Small intestine (tissue), 7 donors: ENCODE data around the gene SHROOM3. TPM values are rescaled to one million over a fixed set of nuclear protein-coding genes. Genes with fewer than 3 reads are reported as not detected.

ENCODE experiments used
- DNase-seq, 2 donors: peaks; one replicate each; pipeline versions ENCODE4 v3.0.0 to v3.0.0-alpha.2; 2013
- FAIRE-seq: peaks from 2 replicates; lab custom pipeline; 2012; peaks lifted over from hg19 to GRCh38; lab: Jason Lieb, UNC
- H3K27ac ChIP-seq, 3 donors: one replicate each; pipeline ENCODE4 v1.5.1; 2013; ENCODE audit warnings: low read length in 2 of 3, mild to moderate bottlenecking in 2 of 3, control low read depth in 1 of 3, inconsistent platforms in 1 of 3, low read depth in 1 of 3, moderate library complexity in 1 of 3
- H3K27me3 ChIP-seq, 3 donors: one replicate each; pipeline ENCODE4 v1.6.1; 2013; ENCODE audit warnings: low read length in 3 of 3, inconsistent platforms in 1 of 3; ENCODE audit not compliant: control insufficient read depth in 3 of 3, insufficient read depth in 3 of 3
- H3K36me3 ChIP-seq, 3 donors: one replicate each; pipeline ENCODE4 v1.6.1; 2013; ENCODE audit warnings: low read length in 3 of 3, inconsistent platforms in 1 of 3, low read depth in 1 of 3, mild to moderate bottlenecking in 1 of 3, moderate library complexity in 1 of 3; ENCODE audit not compliant: control insufficient read depth in 3 of 3, insufficient read depth in 2 of 3
- H3K4me1 ChIP-seq, 3 donors: one replicate each; pipeline ENCODE4 v1.6.1; 2013; ENCODE audit warnings: low read length in 2 of 3, inconsistent platforms in 1 of 3, low read depth in 1 of 3, mild to moderate bottlenecking in 1 of 3, moderate library complexity in 1 of 3; ENCODE audit not compliant: control insufficient read depth in 3 of 3, insufficient read depth in 2 of 3
- H3K4me3 ChIP-seq, 3 donors: one replicate each; pipeline ENCODE4 v1.5.1; 2013; ENCODE audit warnings: low read length in 3 of 3, control low read depth in 1 of 3, inconsistent platforms in 1 of 3, low read depth in 1 of 3, mild to moderate bottlenecking in 1 of 3, moderate library complexity in 1 of 3
- H3K9me3 ChIP-seq, 2 donors: one replicate each; pipeline ENCODE4 v1.6.1; 2013; ENCODE audit warnings: low read depth in 1 of 2, low read length in 1 of 2; ENCODE audit not compliant: control insufficient read depth in 2 of 2, insufficient read depth in 1 of 2
- WGBS, 3 donors: extraction: QIAGEN DNeasy Blood & Tissue Kit; methylation state at CpG; one replicate each; pipeline ENCODE4 v1.1.7; 2013; 5-methylcytosine and 5-hydroxymethylcytosine counted together
- polyA plus RNA-seq, 4 donors: library from polyadenylated mRNA; stranded (reverse) in 3 of 4; unstranded in 1 of 4; fragments of 200-250 nt in 3 of 4; fragments of 120-200 nt in 1 of 4; gene quantifications; one replicate each; pipeline versions ENCODE4 v1.2.1 to v1.2.3, GENCODE V29; 2013
- donor health status: healthy with polysubstance abuse.
- donor health status: control.
- donor health status: control.
- donor health status: Bipolar disorder and iron deficiency.
- donor health status: healthy.

Gene SHROOM3
- polyA plus RNA-seq, 4 donors = 21.6 to 52.5 (median 27.8) TPM

GRCh38 chr4:76550966-76551780, 116.1 kb downstream of the SHROOM3 start:
- 64 to 69% (median 68%) methylated on average over 8 of the region's 8 CpGs for WGBS, 3 donors
- FAIRE-seq (no peak), DNase-seq (no peak)

GRCh38 chr4:76554630-76555029, 119.6 kb downstream of the SHROOM3 start:
- Histone ChIP-seq H3K4me3 (no peak overlapping the region), H3K9me3 (no peaks in the 10 kb centered on the region), H3K27me3 (no peaks in the 10 kb centered on the region), H3K27ac (no peak overlapping the region), H3K36me3 (no peaks in the 10 kb centered on the region), H3K4me1 (peaks cover 0 to under 1% (median 0%) of the 10 kb centered on the region in 3 donors)
- 92 to 96% (median 95%) methylated on average over 10 of the region's 10 CpGs for WGBS, 3 donors
- no peak for FAIRE-seq
- DNase-seq = no peak

More at GRCh38 chr4:76550966-76551780, 116.1 kb downstream of the SHROOM3 start:
- Histone ChIP-seq H3K36me3 (no peaks in the 10 kb centered on the region), H3K9me3 (no peaks in the 10 kb centered on the region), H3K27me3 (no peaks in the 10 kb centered on the region), H3K27ac (no peak overlapping the region), H3K4me3 (no peak overlapping the region), H3K4me1 (no peaks in the 10 kb centered on the region)

- Histone ChIP-seq H3K9me3 (no peaks in the 10 kb centered on the region), H3K36me3 (no peaks in the 10 kb centered on the region), H3K27me3 (no peaks in the 10 kb centered on the region), H3K27ac (no peak overlapping the region), H3K4me1 (peaks cover 0 to 2% (median 0%) of the 10 kb centered on the region in 3 donors), H3K4me3 (no peak overlapping the region)
- DNase-seq (no peak), FAIRE-seq (no peak)
- 91 to 95% (median 92%) methylated on average over 1 of the region's 1 CpG for WGBS, 3 donors
Observed at GRCh38 chr4:76556452-76556851, 121.4 kb downstream of the SHROOM3 start.

GRCh38 chr4:76558396-76559235, 123.6 kb downstream of the SHROOM3 start:
- Histone ChIP-seq H3K27ac (peak overlapping the region in 1 of 3 donors; percentile 1), H3K36me3 (no peaks in the 10 kb centered on the region), H3K9me3 (no peaks in the 10 kb centered on the region), H3K27me3 (no peaks in the 10 kb centered on the region), H3K4me1 (peaks cover 0 to 12% (median 2%) of the 10 kb centered on the region in 3 donors), H3K4me3 (no peak overlapping the region)
- 51 to 71% (median 62%) methylated on average over 5 of the region's 5 CpGs for WGBS, 3 donors
- DNase-seq = no peak
- FAIRE-seq = no peak

- FAIRE-seq = no peak
- Histone ChIP-seq H3K36me3 (no peaks in the 10 kb centered on the region), H3K4me3 (no peak overlapping the region), H3K4me1 (peaks cover 0 to 12% (median 2%) of the 10 kb centered on the region in 3 donors), H3K27ac (no peak overlapping the region), H3K9me3 (no peaks in the 10 kb centered on the region), H3K27me3 (no peaks in the 10 kb centered on the region)
- 46 to 72% (median 60%) methylated on average over 13 of the region's 13 CpGs for WGBS, 3 donors
- peak in 1 of 2 donors; percentile 80 for DNase-seq
Observed at GRCh38 chr4:76559236-76560071, 124.4 kb downstream of the SHROOM3 start.

GRCh38 chr4:76562161-76562560, 127.1 kb downstream of the SHROOM3 start:
- FAIRE-seq = no peak
- no peaks in the 10 kb centered on the region for H3K9me3 ChIP-seq
- no peak overlapping the region for H3K27ac ChIP-seq
- peaks cover 0 to 12% (median 2%) of the 10 kb centered on the region in 3 donors for H3K4me1 ChIP-seq
- WGBS, 3 donors = 54 to 88% (median 74%) methylated on average over 2 of the region's 2 CpGs
- no peak overlapping the region for H3K4me3 ChIP-seq
- H3K36me3 ChIP-seq = no peaks in the 10 kb centered on the region
- no peak for DNase-seq
- no peaks in the 10 kb centered on the region for H3K27me3 ChIP-seq

GRCh38 chr4:76562836-76563453, 127.9 kb downstream of the SHROOM3 start:
- Histone ChIP-seq H3K27me3 (no peaks in the 10 kb centered on the region), H3K27ac (peak overlapping the region in 1 of 3 donors; percentile 18), H3K9me3 (no peaks in the 10 kb centered on the region), H3K4me3 (no peak overlapping the region), H3K4me1 (peaks cover 0 to 12% (median 2%) of the 10 kb centered on the region in 3 donors), H3K36me3 (no peaks in the 10 kb centered on the region)
- FAIRE-seq (no peak), DNase-seq (no peak)
- WGBS, 3 donors = 76 to 80% (median 79%) methylated on average over 4 of the region's 4 CpGs
